Amniotic epithelial cell (primary cell): ENCODE measurements around the gene CYP19A1.

Experiments
- DNase-seq: peaks from one replicate; pipeline ENCODE4 v3.0.0-alpha.2; 2010; ENCODE audit warnings: low read depth

Gene CYP19A1

DNA sequence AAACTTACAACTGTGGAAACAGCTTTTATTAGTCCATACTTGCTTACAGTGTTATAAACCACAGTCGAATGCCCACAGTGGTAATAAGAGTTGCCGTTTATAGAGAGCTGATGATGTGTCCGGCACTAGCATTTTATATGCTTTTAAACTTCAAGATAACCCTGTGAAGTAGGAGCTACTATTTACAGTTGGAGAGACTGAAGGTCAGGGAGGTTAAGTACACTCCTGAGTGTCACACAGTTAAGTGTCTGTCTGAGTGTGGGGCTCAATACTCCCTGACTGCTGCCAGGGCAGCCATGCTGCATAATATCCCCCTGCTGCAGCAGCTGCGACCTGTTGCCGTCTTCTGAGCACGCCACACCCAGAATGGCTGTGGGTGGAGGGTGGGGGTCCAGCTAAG is 153.8 kb downstream of the CYP19A1 start:
- no peak for DNase-seq

DNA sequence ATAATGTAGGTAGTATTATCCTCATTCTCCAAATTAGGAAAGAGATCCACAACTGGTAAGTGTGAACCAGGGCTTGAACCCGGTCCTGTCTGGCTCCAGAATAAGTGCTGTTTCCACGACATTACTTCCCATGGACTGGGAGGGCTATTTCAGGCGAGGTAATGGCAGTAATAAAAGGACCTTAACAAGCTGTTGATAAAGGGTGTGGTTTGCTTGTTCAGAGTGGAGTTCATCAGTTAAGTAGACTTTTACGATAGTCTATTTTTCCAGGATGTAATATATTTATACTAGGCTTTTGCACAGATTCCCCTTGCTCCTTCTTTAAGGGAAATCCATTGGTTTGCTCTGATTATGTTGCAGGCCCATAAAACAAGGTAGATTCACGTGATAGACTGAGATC is 155.3 kb downstream of the CYP19A1 start:
- DNase-seq = no peak

GRCh38 chr15:51181905-51182304 is 156.5 kb downstream of the CYP19A1 start:
- no peak for DNase-seq

DNA sequence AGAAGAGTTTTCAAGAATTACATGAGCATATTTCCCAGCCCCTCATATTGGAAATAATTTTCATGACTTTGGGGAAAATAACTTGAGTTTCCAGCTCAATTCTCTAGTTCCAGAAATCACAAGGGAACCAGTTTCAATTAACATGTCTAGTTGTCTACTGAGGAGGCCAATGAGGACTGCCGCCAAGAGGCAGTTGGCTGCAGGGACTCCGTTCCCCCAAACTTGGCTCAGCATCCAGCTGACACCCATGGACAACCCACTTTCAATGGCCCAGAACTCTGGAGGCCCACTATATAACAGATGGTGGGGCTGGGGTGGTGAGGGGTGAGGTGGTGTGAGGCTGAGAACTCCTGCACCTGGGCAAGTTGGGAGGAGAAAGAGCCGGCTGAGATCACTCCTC is 157.2 kb downstream of the CYP19A1 start:
- no peak for DNase-seq

DNA sequence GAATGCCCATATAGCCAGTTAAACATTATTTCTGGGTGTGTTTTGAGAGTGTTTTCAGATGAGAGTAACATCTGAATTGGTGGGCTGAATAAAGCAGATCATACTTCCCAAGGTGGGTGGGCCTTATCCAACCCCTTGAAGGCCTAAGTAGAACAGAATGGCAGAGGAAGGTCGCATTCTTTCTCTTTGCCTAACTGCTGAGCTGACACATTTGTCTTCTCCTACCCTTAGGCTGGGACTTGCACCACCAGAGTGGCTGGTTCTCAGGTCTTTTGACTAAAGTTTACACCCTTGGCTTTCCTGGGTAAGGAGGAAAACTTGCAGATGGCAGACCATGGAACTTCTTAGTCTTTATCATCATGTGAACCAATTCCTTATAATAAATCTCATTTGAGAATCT is 157.9 kb downstream of the CYP19A1 start:
- no peak for DNase-seq

- no peak for DNase-seq
These were observed 158.4 kb downstream of the CYP19A1 start for GRCh38 chr15:51180011-51180410.

GRCh38 chr15:51172193-51172592 is 166.2 kb downstream of the CYP19A1 start:
- DNase-seq = no peak

DNA sequence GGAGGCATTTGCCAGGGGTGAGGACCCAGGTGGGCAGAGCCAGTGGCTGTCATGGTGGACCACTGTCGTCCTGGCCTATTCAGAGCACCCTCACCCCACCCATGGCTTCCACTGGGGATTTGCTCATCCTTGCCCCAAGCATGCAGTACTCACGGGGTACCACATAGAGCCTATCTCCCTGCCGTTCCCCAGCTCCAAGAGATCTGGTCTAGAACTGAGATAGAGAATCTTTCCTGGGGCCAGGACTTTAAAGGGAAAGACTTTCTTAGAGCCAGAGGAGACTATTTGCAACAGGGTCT is 166.8 kb downstream of the CYP19A1 start:
- DNase-seq = no peak

- no peak for DNase-seq
These were observed 167.3 kb downstream of the CYP19A1 start for GRCh38 chr15:51170882-51171633.

DNA sequence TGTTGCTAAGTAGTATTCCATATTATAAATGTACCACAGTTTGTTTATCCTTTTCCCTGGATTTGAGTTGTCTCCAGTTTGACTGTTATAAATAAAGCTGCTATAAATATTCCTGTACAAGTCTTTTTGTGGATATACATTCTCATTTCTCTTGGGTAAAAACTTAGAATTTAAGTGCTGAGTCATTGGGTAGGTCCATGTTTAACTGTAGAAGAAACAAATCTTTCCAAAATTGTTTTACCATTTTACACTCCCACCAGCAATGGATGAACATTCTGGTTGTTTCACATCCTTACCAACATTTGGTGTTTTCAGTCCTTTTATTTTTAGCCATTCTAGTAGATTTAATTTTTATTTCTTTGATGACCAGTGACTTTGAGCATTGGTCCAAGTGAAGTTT is 169.7 kb downstream of the CYP19A1 start:
- DNase-seq = no peak

DNA sequence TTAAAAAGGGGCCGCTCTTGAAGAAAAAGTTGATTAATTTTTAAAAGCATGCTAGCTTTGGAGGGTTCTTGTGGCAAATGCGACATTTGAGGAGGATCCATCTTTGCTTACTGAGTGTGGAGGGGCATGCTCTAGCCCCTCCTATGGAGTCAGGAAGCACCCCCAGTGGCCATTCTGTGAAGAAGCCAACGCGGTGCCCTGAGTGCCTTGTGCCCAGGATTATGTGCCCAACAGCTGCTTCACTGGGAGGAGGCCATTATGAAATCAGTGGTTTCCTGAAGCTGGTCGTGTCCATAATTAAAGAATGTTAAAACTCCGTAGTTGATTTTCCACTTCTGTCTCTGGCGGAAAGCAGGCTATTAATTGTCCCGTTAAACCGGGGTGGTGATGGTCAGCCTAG is 174.6 kb downstream of the CYP19A1 start:
- no peak for DNase-seq

GRCh38 chr15:51162865-51163762 is 175.3 kb downstream of the CYP19A1 start:
- DNase-seq = peak; percentile 75

DNA sequence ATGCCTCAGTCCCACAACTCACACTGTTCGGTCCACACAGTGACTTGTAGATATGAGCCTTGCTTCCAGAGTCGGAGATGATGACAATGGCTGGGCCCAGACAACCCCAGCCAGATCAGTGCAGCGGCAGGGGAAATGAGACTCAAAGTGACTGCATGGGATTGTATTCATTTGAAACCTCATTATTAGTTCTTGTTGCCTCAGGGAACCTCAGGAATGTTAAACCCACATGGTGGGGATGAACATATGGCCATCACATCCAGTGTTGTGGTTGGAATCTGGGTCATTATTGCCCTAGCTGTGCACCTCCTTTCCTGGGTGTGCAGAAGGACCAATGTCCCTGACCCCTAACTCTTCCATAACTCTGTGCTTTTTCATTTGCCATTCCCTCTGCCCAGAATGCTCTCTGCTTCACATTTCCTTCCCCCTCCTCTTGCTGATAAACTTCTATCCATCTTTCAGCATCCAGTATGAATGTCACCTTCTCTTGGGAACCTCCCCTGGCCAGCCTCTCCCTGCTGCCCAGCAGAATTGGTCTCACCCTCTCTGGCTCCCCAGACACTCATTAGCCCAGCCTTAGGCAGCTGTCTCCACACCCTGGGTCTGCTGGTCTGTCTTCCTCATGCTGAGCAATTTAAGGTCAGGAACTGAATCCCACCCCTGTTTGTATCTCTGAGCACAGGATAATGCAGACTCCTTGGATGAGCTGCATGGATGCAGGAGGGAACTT is 176.7 kb downstream of the CYP19A1 start:
- DNase-seq = no peak

DNA sequence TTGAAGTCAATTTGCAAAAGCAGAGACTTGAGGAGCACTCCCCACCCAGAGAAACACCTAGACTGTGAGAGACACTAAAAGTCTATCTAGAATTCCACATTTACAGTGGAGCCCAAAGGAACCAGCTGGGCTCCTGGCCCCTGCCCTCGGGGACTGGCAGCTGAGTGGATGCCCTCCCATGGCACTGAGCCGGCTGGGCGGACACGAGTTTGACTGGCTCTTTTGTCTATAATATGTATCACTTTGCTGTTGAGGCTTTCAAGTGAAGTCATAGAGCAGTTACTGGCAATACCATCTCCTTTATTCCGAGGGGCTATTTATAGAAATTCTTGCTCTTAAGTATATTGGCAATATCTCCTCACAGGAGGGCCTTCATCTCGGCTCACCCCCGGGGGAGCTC is 177.9 kb downstream of the CYP19A1 start:
- DNase-seq = no peak
